ENCODE measurements around the gene TMEM255B.

DNA sequence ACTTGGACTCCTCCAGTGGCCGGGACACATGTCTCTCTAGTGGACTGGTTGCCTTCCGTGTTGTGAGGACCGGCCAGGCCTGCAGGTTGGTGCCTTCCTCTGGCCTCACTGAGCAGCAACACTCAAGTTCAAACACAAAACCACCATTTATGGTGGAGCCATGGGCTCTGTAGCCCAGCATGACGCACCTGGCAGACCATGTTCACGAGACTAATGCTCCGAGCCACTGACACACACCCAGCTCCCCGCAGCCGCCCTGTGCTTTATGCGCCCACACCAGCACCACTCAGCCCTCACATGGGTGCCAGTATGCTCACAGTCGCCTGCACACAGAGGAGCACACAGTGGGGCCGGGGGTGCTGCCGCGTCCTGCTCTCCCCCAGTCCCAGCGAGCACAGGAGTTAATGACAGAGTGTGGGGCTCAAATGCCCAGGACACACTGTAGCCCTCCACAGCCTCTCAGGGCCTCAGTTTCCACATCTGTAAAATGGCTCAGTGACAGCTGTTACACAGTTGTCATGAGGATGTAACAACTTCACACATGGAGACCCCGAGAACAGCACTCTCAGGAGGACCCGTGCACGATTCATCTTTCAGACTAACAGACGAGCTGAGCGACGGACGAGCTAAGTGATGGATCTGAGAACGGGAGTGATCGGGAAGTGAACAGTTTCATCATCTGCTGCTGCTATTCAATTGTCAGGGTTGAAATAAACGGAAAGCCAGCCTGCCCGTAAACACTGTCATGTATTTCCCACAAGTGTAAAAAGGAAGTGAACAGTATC is 97.1 kb downstream of the TMEM255B start:
- TF ChIP-seq, protein P1, sequence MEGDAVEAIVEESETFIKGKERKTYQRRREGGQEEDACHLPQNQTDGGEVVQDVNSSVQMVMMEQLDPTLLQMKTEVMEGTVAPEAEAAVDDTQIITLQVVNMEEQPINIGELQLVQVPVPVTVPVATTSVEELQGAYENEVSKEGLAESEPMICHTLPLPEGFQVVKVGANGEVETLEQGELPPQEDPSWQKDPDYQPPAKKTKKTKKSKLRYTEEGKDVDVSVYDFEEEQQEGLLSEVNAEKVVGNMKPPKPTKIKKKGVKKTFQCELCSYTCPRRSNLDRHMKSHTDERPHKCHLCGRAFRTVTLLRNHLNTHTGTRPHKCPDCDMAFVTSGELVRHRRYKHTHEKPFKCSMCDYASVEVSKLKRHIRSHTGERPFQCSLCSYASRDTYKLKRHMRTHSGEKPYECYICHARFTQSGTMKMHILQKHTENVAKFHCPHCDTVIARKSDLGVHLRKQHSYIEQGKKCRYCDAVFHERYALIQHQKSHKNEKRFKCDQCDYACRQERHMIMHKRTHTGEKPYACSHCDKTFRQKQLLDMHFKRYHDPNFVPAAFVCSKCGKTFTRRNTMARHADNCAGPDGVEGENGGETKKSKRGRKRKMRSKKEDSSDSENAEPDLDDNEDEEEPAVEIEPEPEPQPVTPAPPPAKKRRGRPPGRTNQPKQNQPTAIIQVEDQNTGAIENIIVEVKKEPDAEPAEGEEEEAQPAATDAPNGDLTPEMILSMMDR (optimal IDR thresholded peaks at IDR 0.05 in 1 of 3, IDR thresholded peaks at IDR 0.05 in 1 of 3, conservative IDR thresholded peaks at IDR 0.05 in 1 of 3; ENCODE audit: extremely low read depth in 1 of 3, insufficient read depth in 2 of 3, low read length in 3 of 3) = no peak
- TF ChIP-seq EZH2 (IDR thresholded peaks at IDR 0.05; ENCODE audit: low read length) = no peak
